Measurements from ENCODE around the gene MRPS18A. TPM values are rescaled to one million over a fixed set of nuclear protein-coding genes. Genes with fewer than 3 reads are reported as not detected.

Gene MRPS18A
- total and polyA plus RNA-seq, 2 of the 13 experiments (the other 11 are each of a cell fraction or from before 2014, with no cell fraction given) = 87.8 to 89.1 TPM

DNA sequence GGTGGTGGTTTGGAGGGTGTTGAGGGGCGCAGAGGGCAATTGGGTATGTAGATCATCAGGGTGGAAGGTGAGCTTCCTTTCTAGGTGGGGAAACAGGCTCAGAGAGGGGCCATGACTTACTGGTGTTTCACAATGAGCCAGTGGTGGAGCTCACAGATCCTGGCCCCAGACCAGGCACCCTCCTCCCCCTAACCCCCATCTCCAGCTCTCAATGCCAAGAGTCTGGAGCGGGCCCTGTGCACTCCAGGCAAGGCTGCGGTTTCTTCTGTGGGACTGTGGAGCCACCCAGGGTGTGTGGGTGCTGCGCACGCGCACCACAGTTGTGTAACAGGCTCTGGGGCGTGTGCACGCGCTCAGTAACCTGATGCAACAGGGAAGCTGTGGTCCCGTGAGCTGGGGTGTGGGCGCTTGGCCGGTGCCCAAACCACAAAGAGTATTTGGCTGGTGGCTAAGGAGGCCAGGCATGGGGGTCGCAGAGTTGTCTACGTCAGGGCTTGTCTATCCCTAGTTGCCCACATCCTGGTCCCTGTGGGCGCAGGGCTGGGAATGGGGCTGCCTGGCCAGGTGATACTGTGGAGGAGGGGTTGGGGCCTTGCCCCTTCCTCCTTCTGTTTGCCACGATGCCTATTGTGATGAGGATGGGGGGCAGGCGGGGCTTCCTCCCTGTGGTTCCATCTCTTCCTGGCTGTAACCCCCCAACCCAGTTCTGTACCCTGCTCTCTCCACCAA lies 37.5 kb upstream of the MRPS18A start (continued):
- TF ChIP-seq, protein P1, sequence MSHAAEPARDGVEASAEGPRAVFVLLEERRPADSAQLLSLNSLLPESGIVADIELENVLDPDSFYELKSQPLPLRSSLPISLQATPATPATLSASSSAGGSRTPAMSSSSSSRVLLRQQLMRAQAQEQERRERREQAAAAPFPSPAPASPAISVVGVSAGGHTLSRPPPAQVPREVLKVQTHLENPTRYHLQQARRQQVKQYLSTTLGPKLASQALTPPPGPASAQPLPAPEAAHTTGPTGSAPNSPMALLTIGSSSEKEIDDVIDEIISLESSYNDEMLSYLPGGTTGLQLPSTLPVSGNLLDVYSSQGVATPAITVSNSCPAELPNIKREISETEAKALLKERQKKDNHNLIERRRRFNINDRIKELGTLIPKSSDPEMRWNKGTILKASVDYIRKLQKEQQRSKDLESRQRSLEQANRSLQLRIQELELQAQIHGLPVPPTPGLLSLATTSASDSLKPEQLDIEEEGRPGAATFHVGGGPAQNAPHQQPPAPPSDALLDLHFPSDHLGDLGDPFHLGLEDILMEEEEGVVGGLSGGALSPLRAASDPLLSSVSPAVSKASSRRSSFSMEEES (CRISPR knock-in tag; IDR thresholded peaks at IDR 0.05) = peak; percentile 99
- TF ChIP-seq RXRB (CRISPR knock-in tag; IDR thresholded peaks at IDR 0.05; ENCODE audit: borderline replicate concordance) (peak; percentile 76; the same call in 1 of the 2 replicates), PPARG (CRISPR knock-in tag; conservative IDR thresholded peaks at IDR 0.05) (peak; percentile 39; the same call in 1 of the 2 replicates), ZNF274 (CRISPR knock-in tag; IDR thresholded peaks at IDR 0.05) (peak; percentile 61; the same call in 1 of the 2 replicates), ZNF382 (CRISPR knock-in tag; IDR thresholded peaks at IDR 0.05; ENCODE audit: borderline replicate concordance) (no peak), ZNF441 (CRISPR knock-in tag; IDR thresholded peaks at IDR 0.05; ENCODE audit: borderline replicate concordance) (no peak), ZFP41 (CRISPR knock-in tag; IDR thresholded peaks at IDR 0.05; ENCODE audit: borderline replicate concordance) (no peak), ZNF570 (CRISPR knock-in tag; IDR thresholded peaks at IDR 0.05; ENCODE audit: borderline replicate concordance) (no peak), ZNF329 (CRISPR knock-in tag; IDR thresholded peaks at IDR 0.05; ENCODE audit: low read depth) (no peak), SOX13 (IDR thresholded peaks at IDR 0.05) (peak; percentile 47; the same call in 1 of the 2 replicates), SOX13 (CRISPR knock-in tag; conservative IDR thresholded peaks at IDR 0.05 in 1 of 2, IDR thresholded peaks at IDR 0.05 in 1 of 2) (peak in 1 of 2 experiments; percentile 86; a peak in 2 of 4 replicates), NFKB2 (CRISPR knock-in tag; IDR thresholded peaks at IDR 0.05; ENCODE audit: borderline replicate concordance) (peak; percentile 24; the same call in 1 of the 2 replicates), KDM4B (CRISPR knock-in tag; IDR thresholded peaks at IDR 0.05) (peak; percentile 93)
- TF ChIP-seq, protein P2, sequence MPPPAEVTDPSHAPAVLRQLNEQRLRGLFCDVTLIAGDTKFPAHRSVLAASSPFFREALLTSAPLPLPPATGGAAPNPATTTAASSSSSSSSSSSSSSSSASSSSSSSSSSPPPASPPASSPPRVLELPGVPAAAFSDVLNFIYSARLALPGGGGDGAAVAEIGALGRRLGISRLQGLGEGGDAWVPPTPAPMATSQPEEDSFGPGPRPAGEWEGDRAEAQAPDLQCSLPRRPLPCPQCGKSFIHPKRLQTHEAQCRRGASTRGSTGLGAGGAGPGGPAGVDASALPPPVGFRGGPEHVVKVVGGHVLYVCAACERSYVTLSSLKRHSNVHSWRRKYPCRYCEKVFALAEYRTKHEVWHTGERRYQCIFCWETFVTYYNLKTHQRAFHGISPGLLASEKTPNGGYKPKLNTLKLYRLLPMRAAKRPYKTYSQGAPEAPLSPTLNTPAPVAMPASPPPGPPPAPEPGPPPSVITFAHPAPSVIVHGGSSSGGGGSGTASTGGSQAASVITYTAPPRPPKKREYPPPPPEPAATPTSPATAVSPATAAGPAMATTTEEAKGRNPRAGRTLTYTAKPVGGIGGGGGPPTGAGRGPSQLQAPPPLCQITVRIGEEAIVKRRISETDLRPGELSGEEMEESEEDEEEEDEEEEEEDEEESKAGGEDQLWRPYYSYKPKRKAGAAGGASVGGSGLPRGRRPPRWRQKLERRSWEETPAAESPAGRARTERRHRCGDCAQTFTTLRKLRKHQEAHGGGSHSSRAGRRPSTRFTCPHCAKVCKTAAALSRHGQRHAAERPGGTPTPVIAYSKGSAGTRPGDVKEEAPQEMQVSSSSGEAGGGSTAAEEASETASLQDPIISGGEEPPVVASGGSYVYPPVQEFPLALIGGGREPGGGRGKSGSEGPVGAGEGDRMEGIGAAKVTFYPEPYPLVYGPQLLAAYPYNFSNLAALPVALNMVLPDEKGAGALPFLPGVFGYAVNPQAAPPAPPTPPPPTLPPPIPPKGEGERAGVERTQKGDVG (CRISPR knock-in tag; IDR thresholded peaks at IDR 0.05; ENCODE audit: borderline replicate concordance) = no peak; the same call in 1 of the 2 replicates
- TF ChIP-seq, protein P3, sequence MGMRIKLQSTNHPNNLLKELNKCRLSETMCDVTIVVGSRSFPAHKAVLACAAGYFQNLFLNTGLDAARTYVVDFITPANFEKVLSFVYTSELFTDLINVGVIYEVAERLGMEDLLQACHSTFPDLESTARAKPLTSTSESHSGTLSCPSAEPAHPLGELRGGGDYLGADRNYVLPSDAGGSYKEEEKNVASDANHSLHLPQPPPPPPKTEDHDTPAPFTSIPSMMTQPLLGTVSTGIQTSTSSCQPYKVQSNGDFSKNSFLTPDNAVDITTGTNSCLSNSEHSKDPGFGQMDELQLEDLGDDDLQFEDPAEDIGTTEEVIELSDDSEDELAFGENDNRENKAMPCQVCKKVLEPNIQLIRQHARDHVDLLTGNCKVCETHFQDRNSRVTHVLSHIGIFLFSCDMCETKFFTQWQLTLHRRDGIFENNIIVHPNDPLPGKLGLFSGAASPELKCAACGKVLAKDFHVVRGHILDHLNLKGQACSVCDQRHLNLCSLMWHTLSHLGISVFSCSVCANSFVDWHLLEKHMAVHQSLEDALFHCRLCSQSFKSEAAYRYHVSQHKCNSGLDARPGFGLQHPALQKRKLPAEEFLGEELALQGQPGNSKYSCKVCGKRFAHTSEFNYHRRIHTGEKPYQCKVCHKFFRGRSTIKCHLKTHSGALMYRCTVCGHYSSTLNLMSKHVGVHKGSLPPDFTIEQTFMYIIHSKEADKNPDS (CRISPR knock-in tag; IDR thresholded peaks at IDR 0.05) = no peak; the same call in 1 of the 2 replicates
- TF ChIP-seq, protein P4, sequence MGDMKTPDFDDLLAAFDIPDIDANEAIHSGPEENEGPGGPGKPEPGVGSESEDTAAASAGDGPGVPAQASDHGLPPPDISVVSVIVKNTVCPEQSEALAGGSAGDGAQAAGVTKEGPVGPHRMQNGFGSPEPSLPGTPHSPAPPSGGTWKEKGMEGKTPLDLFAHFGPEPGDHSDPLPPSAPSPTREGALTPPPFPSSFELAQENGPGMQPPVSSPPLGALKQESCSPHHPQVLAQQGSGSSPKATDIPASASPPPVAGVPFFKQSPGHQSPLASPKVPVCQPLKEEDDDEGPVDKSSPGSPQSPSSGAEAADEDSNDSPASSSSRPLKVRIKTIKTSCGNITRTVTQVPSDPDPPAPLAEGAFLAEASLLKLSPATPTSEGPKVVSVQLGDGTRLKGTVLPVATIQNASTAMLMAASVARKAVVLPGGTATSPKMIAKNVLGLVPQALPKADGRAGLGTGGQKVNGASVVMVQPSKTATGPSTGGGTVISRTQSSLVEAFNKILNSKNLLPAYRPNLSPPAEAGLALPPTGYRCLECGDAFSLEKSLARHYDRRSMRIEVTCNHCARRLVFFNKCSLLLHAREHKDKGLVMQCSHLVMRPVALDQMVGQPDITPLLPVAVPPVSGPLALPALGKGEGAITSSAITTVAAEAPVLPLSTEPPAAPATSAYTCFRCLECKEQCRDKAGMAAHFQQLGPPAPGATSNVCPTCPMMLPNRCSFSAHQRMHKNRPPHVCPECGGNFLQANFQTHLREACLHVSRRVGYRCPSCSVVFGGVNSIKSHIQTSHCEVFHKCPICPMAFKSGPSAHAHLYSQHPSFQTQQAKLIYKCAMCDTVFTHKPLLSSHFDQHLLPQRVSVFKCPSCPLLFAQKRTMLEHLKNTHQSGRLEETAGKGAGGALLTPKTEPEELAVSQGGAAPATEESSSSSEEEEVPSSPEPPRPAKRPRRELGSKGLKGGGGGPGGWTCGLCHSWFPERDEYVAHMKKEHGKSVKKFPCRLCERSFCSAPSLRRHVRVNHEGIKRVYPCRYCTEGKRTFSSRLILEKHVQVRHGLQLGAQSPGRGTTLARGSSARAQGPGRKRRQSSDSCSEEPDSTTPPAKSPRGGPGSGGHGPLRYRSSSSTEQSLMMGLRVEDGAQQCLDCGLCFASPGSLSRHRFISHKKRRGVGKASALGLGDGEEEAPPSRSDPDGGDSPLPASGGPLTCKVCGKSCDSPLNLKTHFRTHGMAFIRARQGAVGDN (CRISPR knock-in tag; IDR thresholded peaks at IDR 0.05) = peak; percentile 92

Measured in HepG2 (cell line).